Panc1 (cell line): ENCODE results near the gene LGALS14. TPM values are rescaled to one million over a fixed set of nuclear protein-coding genes. Genes with fewer than 3 reads are reported as not detected.
A peak's percentile ranks its signal among the peaks of the same experiment; 100 is the strongest.

Experiments
- ATAC-seq: fragments of 200-7000 bp; cut with Tn5 transposase; 2 replicates; pipeline ENCODE4 v1.9.1; 2020; ENCODE audit warnings: mild to moderate bottlenecking, moderate library complexity
- BruUV-seq: library from RNA; stranded (reverse); fragments of 400-500 nt; replicated peaks from 2 replicates; lab custom pipeline; 2021; lab: Mats Ljungman, UMichigan
- CTCF ChIA-PET: fragments of 300-600 bp; sonication (Branson Sonifier 250); formaldehyde crosslinking; loops from one replicate; lab custom pipeline; 2022; ENCODE audit warnings: antibody characterized with exemption; lab: Charles Lee
- POLR2A ChIA-PET: fragments of 300-600 bp; sonication (Branson Sonifier 250); formaldehyde crosslinking; loops from one replicate; lab custom pipeline; 2022; ENCODE audit warnings: antibody characterized with exemption; lab: Charles Lee
- DNase-seq: peaks from one replicate; pipeline ENCODE4 v3.0.0-alpha.2; 2010; ENCODE audit warnings: low read depth, low spot score
- H3K27ac ChIP-seq: 2 replicates; pipeline ENCODE4 v1.5.1; 2011; ENCODE audit warnings: mild to moderate bottlenecking, low read length, inconsistent platforms
- H3K27me3 ChIP-seq: fragments of 200-500 bp; sonication (Bioruptor generic); 2 replicates; pipeline ENCODE4 v1.6.0; 2014; ENCODE audit warnings: low read length, inconsistent platforms; ENCODE audit not compliant: control insufficient read depth, insufficient read depth
- H3K36me3 ChIP-seq: fragments of 200-500 bp; sonication (Bioruptor generic); 2 replicates; pipeline ENCODE4 v1.5.1; 2014; ENCODE audit warnings: inconsistent platforms, mild to moderate bottlenecking, low read length, moderate library complexity; ENCODE audit not compliant: control insufficient read depth, insufficient read depth
- H3K4me1 ChIP-seq: 2 replicates; pipeline ENCODE4 v1.5.1; 2011; ENCODE audit warnings: inconsistent platforms, mild to moderate bottlenecking, low read length, moderate library complexity; ENCODE audit not compliant: control insufficient read depth, insufficient read depth
- H3K4me3 ChIP-seq, 2 experiments: 2 replicates each; pipeline ENCODE4 v1.5.1; 2011 to 2012; ENCODE audit warnings: low read depth in 2 of 2, low read length in 2 of 2, mild to moderate bottlenecking in 2 of 2, inconsistent platforms in 1 of 2, moderate library complexity in 1 of 2
- H3K9me3 ChIP-seq: fragments of 200-500 bp; sonication (Bioruptor generic); 2 replicates; pipeline ENCODE4 v1.5.1; 2014; ENCODE audit warnings: low read depth, mild to moderate bottlenecking, inconsistent platforms, low read length, moderate library complexity; ENCODE audit not compliant: control insufficient read depth, insufficient read depth
- CTCF ChIP-seq: fragments of 450-650 bp; IDR thresholded peaks from 2 replicates; pipeline ENCODE4 v1.5.1; 2017; ENCODE audit warnings: mild to moderate bottlenecking
- POLR2AphosphoS5 ChIP-seq: IDR thresholded peaks from 2 replicates; pipeline ENCODE4 v1.6.1; 2012; ENCODE audit warnings: mild to moderate bottlenecking, low read depth, low read length, moderate library complexity
- REST ChIP-seq, 2 experiments: IDR thresholded peaks; 2 replicates each; pipeline ENCODE4 v1.6.1; 2011 to 2012; ENCODE audit warnings: low read depth in 2 of 2, control low read depth in 1 of 2, low read length in 1 of 2, mild to moderate bottlenecking in 1 of 2, moderate library complexity in 1 of 2; ENCODE audit not compliant: insufficient read depth in 1 of 2
- SIN3A ChIP-seq: IDR thresholded peaks from 2 replicates; pipeline ENCODE4 v1.6.1; 2012; ENCODE audit warnings: low read depth, mild to moderate bottlenecking, low read length, moderate library complexity, borderline replicate concordance; ENCODE audit not compliant: insufficient read depth
- TCF7L2 ChIP-seq: IDR thresholded peaks from 2 replicates; pipeline ENCODE4 v1.6.1; 2011; ENCODE audit warnings: mild to moderate bottlenecking, low read depth, low read length, inconsistent platforms
- in situ Hi-C: cut with HindIII; loops from 2 replicates; pipeline ENCODE4 v1.10.0; 2016; ENCODE audit warnings: low sequenced_read_pairs, low pct_unique_long_range_greater_than_20kb
- intact Hi-C: fragments of 100-400 bp; cut with micrococcal nuclease; formaldehyde crosslinking; loops from one replicate; pipeline ENCODE4 v1.10.0; 2022; ENCODE audit not compliant: unreplicated experiment
- total RNA-seq: library from RNA; stranded (reverse); gene quantifications from one replicate; pipeline ENCODE4 v1.2.1, GENCODE V29; 2021; ENCODE audit not compliant: unreplicated experiment

LGALS14 gene
- total RNA-seq, 1 experiment from 2014 or later = not detected

GRCh38 chr19:39728040-39728439 lies 23.8 kb downstream of the LGALS14 start:
- CTCF ChIA-PET = interaction anchor here (0.6 to 0.7 kb wide), 5 partner anchors 19 to 436 kb away, joined by 3 to 15 read pairs (median 7); no protein-coding TSS in a partner anchor
- BruUV-seq = no TSS peak

GRCh38 chr19:39729594-39729993 lies 25.3 kb downstream of the LGALS14 start:
- intact Hi-C loops = no loop called here
- no peak overlapping the region for H3K27ac ChIP-seq
- H3K4me3 ChIP-seq = no peak overlapping the region
- TF ChIP-seq POLR2AphosphoS5 (no peak), TCF7L2 (no peak), REST (IDR thresholded peaks at IDR 0.05; ENCODE audit: insufficient read depth in 1 of 2, low read depth in 2 of 2, low read length in 1 of 2) (no peak), SIN3A (no peak), CTCF (no peak)
- in situ Hi-C loops = no loop called here
- CTCF ChIA-PET = interaction anchor here (0.6 kb wide), 1 partner anchor 27 kb away, joined by 7 read pairs; no protein-coding TSS in a partner anchor
- POLR2A ChIA-PET = interaction anchor here (0.6 to 0.7 kb wide), 5 partner anchors 53 to 336 kb away, joined by 3 to 5 read pairs (median 3); no protein-coding TSS in a partner anchor
- ATAC-seq = no peak
- H3K9me3 ChIP-seq = no peaks in the 10 kb centered on the region
- no TSS peak for BruUV-seq
- H3K36me3 ChIP-seq = no peaks in the 10 kb centered on the region
- H3K4me1 ChIP-seq = no peaks in the 10 kb centered on the region
- peaks cover 75% of the 10 kb centered on the region for H3K27me3 ChIP-seq
- no peak for DNase-seq

More at GRCh38 chr19:39728040-39728439, 23.8 kb downstream of the LGALS14 start:
- Histone ChIP-seq H3K4me1 (no peaks in the 10 kb centered on the region), H3K36me3 (no peaks in the 10 kb centered on the region), H3K4me3 (no peak overlapping the region), H3K27me3 (peaks cover 61% of the 10 kb centered on the region), H3K27ac (no peak overlapping the region), H3K9me3 (no peaks in the 10 kb centered on the region)
- in situ Hi-C loops = no loop called here
- no peak for DNase-seq
- TF ChIP-seq REST (IDR thresholded peaks at IDR 0.05; ENCODE audit: insufficient read depth in 1 of 2, low read depth in 2 of 2, low read length in 1 of 2) (no peak), SIN3A (no peak), CTCF (no peak), TCF7L2 (no peak), POLR2AphosphoS5 (no peak)
- intact Hi-C loops = no loop called here
- ATAC-seq = peak; percentile 51
- POLR2A ChIA-PET = interaction anchor here (0.6 kb wide), 1 partner anchor 22 kb away, joined by 4 read pairs; no protein-coding TSS in a partner anchor
